Activated CD8-positive, alpha-beta memory T cell treated with anti-CD3 and anti-CD28 coated beads, Interleukin-2, amount 50 U/mL, for 1 hour (primary cell): ENCODE results near the gene DDAH1.
"Not testable (repeated sequence)": the region's sequence is repeated elsewhere in the genome, so short reads cannot be mapped to it uniquely, and the experiment has no call there.

Source experiments
- DNase-seq: peaks from one replicate; pipeline ENCODE4 v3.0.0-alpha.2; 2020; ENCODE audit errors: extremely low read depth

The DDAH1 gene

GRCh38 chr1:85359874-85360721 is 104.9 kb downstream of the DDAH1 start:
- DNase-seq, result no peak

GRCh38 chr1:85358702-85359438 is 106.1 kb downstream of the DDAH1 start:
- no peak for DNase-seq

GRCh38 chr1:85357817-85358216 is 107.1 kb downstream of the DDAH1 start:
- no peak for DNase-seq

GRCh38 chr1:85356130-85356529 is 108.8 kb downstream of the DDAH1 start:
- DNase-seq, result no peak

- DNase-seq, result no peak
Measured at GRCh38 chr1:85352055-85352454, 112.9 kb downstream of the DDAH1 start.

GRCh38 chr1:85351202-85351828 is 113.6 kb downstream of the DDAH1 start:
- no peak for DNase-seq

GRCh38 chr1:85349224-85349623 is 115.7 kb downstream of the DDAH1 start:
- DNase-seq, result no peak

GRCh38 chr1:85347908-85348307 is 117.1 kb downstream of the DDAH1 start:
- DNase-seq, result no peak

- DNase-seq, result not testable (repeated sequence)
Measured at GRCh38 chr1:85347275-85347674, 117.7 kb downstream of the DDAH1 start.

GRCh38 chr1:85344256-85344694 is 120.7 kb downstream of the DDAH1 start:
- DNase-seq, result no peak

- no peak for DNase-seq
Measured at GRCh38 chr1:85343612-85344255, 121.2 kb downstream of the DDAH1 start.

GRCh38 chr1:85343213-85343611 is 121.7 kb downstream of the DDAH1 start:
- DNase-seq, result no peak

- no peak for DNase-seq
Measured at GRCh38 chr1:85342207-85342606, 122.8 kb downstream of the DDAH1 start.

GRCh38 chr1:85340427-85340826 is 124.5 kb downstream of the DDAH1 start:
- no peak for DNase-seq

- DNase-seq, result no peak
Measured at GRCh38 chr1:85339656-85340399, 125.1 kb downstream of the DDAH1 start.

- no peak for DNase-seq
Measured at GRCh38 chr1:85339089-85339488, 125.9 kb downstream of the DDAH1 start.

GRCh38 chr1:85334962-85335361 is 130.0 kb downstream of the DDAH1 start:
- no peak for DNase-seq

- no peak for DNase-seq
Measured at GRCh38 chr1:85333186-85333585, 131.8 kb downstream of the DDAH1 start.

GRCh38 chr1:85332575-85332974 is 132.4 kb downstream of the DDAH1 start:
- no peak for DNase-seq

- no peak for DNase-seq
Measured at GRCh38 chr1:85330711-85331290, 134.2 kb downstream of the DDAH1 start.

- DNase-seq, result no peak
Measured at GRCh38 chr1:85330214-85330631, 134.7 kb downstream of the DDAH1 start.
